ENCODE measurements around the gene PRR16.
A peak's percentile ranks its signal among the peaks of the same experiment; 100 is the strongest.

Gene PRR16

GRCh38 chr5:120703918-120704587, 240.0 kb downstream of the PRR16 start:
- no peak for TF ChIP-seq CTCF (conservative IDR thresholded peaks at IDR 0.05; ENCODE audit: low read length)
- H3K4me3 ChIP-seq (ENCODE audit: low read length), result no peak overlapping the region

GRCh38 chr5:120706877-120707276, 242.8 kb downstream of the PRR16 start:
- no peak overlapping the region for H3K4me3 ChIP-seq (ENCODE audit: low read length)
- no peak for DNase-seq (ENCODE audit: low read depth)
- no peak for TF ChIP-seq CTCF (conservative IDR thresholded peaks at IDR 0.05; ENCODE audit: low read length)

More at GRCh38 chr5:120703918-120704587, 240.0 kb downstream of the PRR16 start:
- no peak for DNase-seq (ENCODE audit: low read depth)

- no peak overlapping the region for H3K4me3 ChIP-seq (ENCODE audit: low read length)
- no peak for DNase-seq (ENCODE audit: low read depth)
- TF ChIP-seq CTCF (conservative IDR thresholded peaks at IDR 0.05; ENCODE audit: low read length), result no peak
These were observed 253.3 kb downstream of the PRR16 start for GRCh38 chr5:120717381-120717780.

GRCh38 chr5:120730214-120730613, 266.1 kb downstream of the PRR16 start:
- no peak overlapping the region for H3K4me3 ChIP-seq (ENCODE audit: low read length)
- DNase-seq (ENCODE audit: low read depth), result no peak
- TF ChIP-seq CTCF (conservative IDR thresholded peaks at IDR 0.05; ENCODE audit: low read length), result no peak

GRCh38 chr5:120734033-120734432, 269.9 kb downstream of the PRR16 start:
- TF ChIP-seq CTCF (conservative IDR thresholded peaks at IDR 0.05; ENCODE audit: low read length), result no peak
- DNase-seq (ENCODE audit: low read depth), result peak; percentile 63
- H3K4me3 ChIP-seq (ENCODE audit: low read length), result no peak overlapping the region

GRCh38 chr5:120735076-120735475, 271.0 kb downstream of the PRR16 start:
- DNase-seq (ENCODE audit: low read depth), result no peak
- no peak for TF ChIP-seq CTCF (conservative IDR thresholded peaks at IDR 0.05; ENCODE audit: low read length)

More at GRCh38 chr5:120735076-120735475, 271.0 kb downstream of the PRR16 start:
- H3K4me3 ChIP-seq (ENCODE audit: low read length), result no peak overlapping the region
